WTC11 (cell line): ENCODE data around the gene NPIPB6. TPM values are rescaled to one million over a fixed set of nuclear protein-coding genes. Genes with fewer than 3 reads are reported as not detected.

Experiments
- ATAC-seq: fragments of 200-7000 bp; cut with Tn5 transposase; 2 replicates; pipeline ENCODE4 v1.10.0; 2021; ENCODE audit warnings: mild to moderate bottlenecking, moderate library complexity
- CTCF ChIA-PET: fragments of 300-600 bp; sonication (Branson Sonifier 250); formaldehyde crosslinking; loops from one replicate; lab custom pipeline; 2021; ENCODE audit warnings: antibody characterized with exemption; lab: Charles Lee
- POLR2A ChIA-PET: fragments of 350-600 bp; sonication (Branson Sonifier 250); formaldehyde crosslinking; loops from one replicate; lab custom pipeline; 2021; ENCODE audit warnings: antibody characterized with exemption; lab: Charles Lee
- DNase-seq: peaks from one replicate; pipeline ENCODE4 v3.0.0; 2021; ENCODE audit warnings: low spot score
- H3K27ac Mint-ChIP-seq: 2 replicates; pipeline ENCODE4 v1.8.0; 2021; ENCODE audit warnings: mixed read lengths
- H3K27me3 Mint-ChIP-seq: 2 replicates; pipeline ENCODE4 v1.8.0; 2021; ENCODE audit warnings: low read depth, mild to moderate bottlenecking, moderate library complexity, mixed read lengths
- H3K36me3 Mint-ChIP-seq: 2 replicates; pipeline ENCODE4 v1.8.0; 2021; ENCODE audit warnings: mixed read lengths
- H3K4me1 Mint-ChIP-seq: 2 replicates; pipeline ENCODE4 v1.8.0; 2022; ENCODE audit warnings: mixed read lengths
- H3K4me3 Mint-ChIP-seq: 2 replicates; pipeline ENCODE4 v1.8.0; 2021; ENCODE audit warnings: mild to moderate bottlenecking, moderate library complexity, mixed read lengths
- H3K9me3 Mint-ChIP-seq: 2 replicates; pipeline ENCODE4 v1.8.0; 2021; ENCODE audit warnings: mixed read lengths
- ARID4B ChIP-seq: sonication (generic); formaldehyde crosslinking; IDR thresholded peaks from 2 replicates; pipeline ENCODE4 v1.8.0; 2023; ENCODE audit warnings: missing genetic modification reagents, mild to moderate bottlenecking, borderline replicate concordance
- ATF1 ChIP-seq: sonication (generic); formaldehyde crosslinking; IDR thresholded peaks from 2 replicates; pipeline ENCODE4 v1.8.1; 2023; ENCODE audit warnings: mild to moderate bottlenecking, moderate library complexity, missing genetic modification reagents
- ATF2 ChIP-seq: sonication (generic); formaldehyde crosslinking; IDR thresholded peaks from 2 replicates; pipeline ENCODE4 v1.8.1; 2022; ENCODE audit warnings: low read depth, missing genetic modification reagents, borderline replicate concordance
- E2F4 ChIP-seq: sonication (generic); formaldehyde crosslinking; IDR thresholded peaks from 2 replicates; pipeline ENCODE4 v1.8.1; 2022; ENCODE audit warnings: low read depth, mild to moderate bottlenecking, moderate library complexity, missing genetic modification reagents, borderline replicate concordance
- FOXP1 ChIP-seq: sonication (generic); formaldehyde crosslinking; IDR thresholded peaks from 2 replicates; pipeline ENCODE4 v1.8.0; 2022; ENCODE audit warnings: missing genetic modification reagents, mild to moderate bottlenecking, moderate library complexity, borderline replicate concordance
- GTF2I ChIP-seq: fragments of 250-450 bp; sonication (Bioruptor Pico); conservative IDR thresholded peaks from 2 replicates; pipeline ENCODE4 v1.4.0; 2021; ENCODE audit warnings: mild to moderate bottlenecking
- JAZF1 ChIP-seq: fragments of 250-450 bp; sonication (Bioruptor Pico); IDR thresholded peaks from 2 replicates; pipeline ENCODE4 v1.9.0; 2021; ENCODE audit warnings: moderate library complexity, mild to moderate bottlenecking, inconsistent platforms
- NFYB ChIP-seq: sonication (generic); formaldehyde crosslinking; conservative IDR thresholded peaks from 2 replicates; pipeline ENCODE4 v1.8.0; 2022; ENCODE audit warnings: low read depth, missing genetic modification reagents
- SOX15 ChIP-seq: fragments of 250-450 bp; sonication (Bioruptor Pico); IDR thresholded peaks from 2 replicates; pipeline ENCODE4 v1.9.0; 2021; ENCODE audit warnings: mild to moderate bottlenecking
- TEAD1 ChIP-seq: sonication (generic); formaldehyde crosslinking; IDR thresholded peaks from 2 replicates; pipeline ENCODE4 v1.8.0; 2022; ENCODE audit warnings: mild to moderate bottlenecking, missing genetic modification reagents
- ZBTB21 ChIP-seq: sonication (generic); formaldehyde crosslinking; IDR thresholded peaks from 2 replicates; pipeline ENCODE4 v1.8.1; 2023; ENCODE audit warnings: mild to moderate bottlenecking, missing genetic modification reagents, borderline replicate concordance
- ZMAT4 ChIP-seq: fragments of 250-450 bp; sonication (Bioruptor Pico); IDR thresholded peaks from 2 replicates; pipeline ENCODE4 v1.9.0; 2021; ENCODE audit warnings: mild to moderate bottlenecking
- ZNF121 ChIP-seq: sonication (generic); formaldehyde crosslinking; IDR thresholded peaks from 2 replicates; pipeline ENCODE4 v1.8.0; 2023; ENCODE audit warnings: missing genetic modification reagents
- ZSCAN18 ChIP-seq: fragments of 250-450 bp; sonication (Bioruptor Pico); IDR thresholded peaks from 2 replicates; pipeline ENCODE4 v2.1.2; 2022; ENCODE audit warnings: mild to moderate bottlenecking, moderate library complexity
- total RNA-seq: library from RNA; stranded (reverse); gene quantifications from 3 replicates; pipeline ENCODE4 v1.2.3, GENCODE V29; 2021

Gene NPIPB6
- total RNA-seq, 1 experiment from 2014 or later: 0.83 TPM

- Mint-ChIP-seq H3K4me1 (peaks cover 33% of the 10 kb centered on the region), H3K36me3 (peaks cover 23% of the 10 kb centered on the region), H3K9me3 (no peaks in the 10 kb centered on the region), H3K4me3 (no peak overlapping the region), H3K27ac (no peak overlapping the region), H3K27me3 (no peaks in the 10 kb centered on the region)
- TF ChIP-seq ZSCAN18 (CRISPR knock-in tag): no peak
- peak; percentile 79 for TF ChIP-seq ZNF121
- ChIA-PET CTCF (interaction anchor here (1.0 to 3.0 kb wide), 3 partner anchors 13 to 22 kb away, joined by 3 to 12 read pairs (median 7); no protein-coding TSS in a partner anchor), POLR2A (no interaction called here)
- no peak for ATAC-seq
- no peak for DNase-seq
Observed at GRCh38 chr16:28300327-28300726, 63.0 kb downstream of the NPIPB6 start.

- Mint-ChIP-seq H3K36me3 (peaks cover 21% of the 10 kb centered on the region), H3K9me3 (no peaks in the 10 kb centered on the region), H3K4me3 (no peak overlapping the region), H3K4me1 (peaks cover 49% of the 10 kb centered on the region), H3K27me3 (no peaks in the 10 kb centered on the region), H3K27ac (peak overlapping the region; percentile 66)
- ATAC-seq (peak; percentile 88), DNase-seq (peak; percentile 58)
- CTCF ChIA-PET: interaction anchor here (1.0 to 3.0 kb wide), 7 partner anchors 14 to 28 kb away, joined by 3 to 27 read pairs (median 5); no protein-coding TSS in a partner anchor
- TF ChIP-seq ATF1: no peak
- no peak for TF ChIP-seq SOX15 (CRISPR knock-in tag)
- TF ChIP-seq E2F4: no peak
- TF ChIP-seq ZMAT4 (CRISPR knock-in tag): no peak
- no peak for TF ChIP-seq GTF2I (CRISPR knock-in tag)
- no peak for TF ChIP-seq NFYB (CRISPR knock-in tag)
- peak; percentile 25; the same call in 1 of the 2 replicates for TF ChIP-seq TEAD1 (CRISPR knock-in tag)
- 0 out of 2 replicates have a peak, but pooled peaks have one; percentile 26 for TF ChIP-seq ARID4B (CRISPR knock-in tag)
- TF ChIP-seq ZBTB21: peak; percentile 41; the same call in 1 of the 2 replicates
- TF ChIP-seq JAZF1 (CRISPR knock-in tag): no peak
- POLR2A ChIA-PET: interaction anchor here (0.6 to 0.9 kb wide), 2 partner anchors 19 to 115 kb away, joined by 3 to 4 read pairs; no protein-coding TSS in a partner anchor
Observed at GRCh38 chr16:28298511-28298878, 64.8 kb downstream of the NPIPB6 start.

- Mint-ChIP-seq H3K27ac (peak overlapping the region; percentile 77), H3K4me3 (no peak overlapping the region), H3K4me1 (peaks cover 49% of the 10 kb centered on the region)
Observed at GRCh38 chr16:28297784-28298510, 65.4 kb downstream of the NPIPB6 start.

More at GRCh38 chr16:28297784-28298510, 65.4 kb downstream of the NPIPB6 start:
- peaks cover 21% of the 10 kb centered on the region for H3K36me3 Mint-ChIP-seq
- CTCF ChIA-PET: interaction anchor here (1.0 to 3.0 kb wide), 8 partner anchors 14 to 29 kb away, joined by 3 to 27 read pairs (median 6); no protein-coding TSS in a partner anchor
- TF ChIP-seq FOXP1 (0 out of 2 replicates have a peak, but pooled peaks have one; percentile 10), ZNF121 (0 out of 2 replicates have a peak, but pooled peaks have one; percentile 49), ATF2 (CRISPR knock-in tag) (no peak)
- TF ChIP-seq, all 79 proteins: peak for 2
- peak; percentile 6 for ATAC-seq
- POLR2A ChIA-PET: interaction anchor here (0.9 kb wide), 1 partner anchor 19 kb away, joined by 3 read pairs; no protein-coding TSS in a partner anchor
- no peak for DNase-seq
- Mint-ChIP-seq H3K9me3 (no peaks in the 10 kb centered on the region), H3K27me3 (no peaks in the 10 kb centered on the region)
